C4-2B (cell line): Measurements from ENCODE around the gene MRPL48.

ENCODE experiments used
- CTCF ChIP-seq: fragments of 450-650 bp; conservative IDR thresholded peaks from 2 replicates; pipeline ENCODE4 v1.5.1; 2017; ENCODE audit warnings: mild to moderate bottlenecking
- ZFX ChIP-seq: fragments of 450-650 bp; IDR thresholded peaks from 2 replicates; pipeline ENCODE4 v1.6.1; 2017

DNA sequence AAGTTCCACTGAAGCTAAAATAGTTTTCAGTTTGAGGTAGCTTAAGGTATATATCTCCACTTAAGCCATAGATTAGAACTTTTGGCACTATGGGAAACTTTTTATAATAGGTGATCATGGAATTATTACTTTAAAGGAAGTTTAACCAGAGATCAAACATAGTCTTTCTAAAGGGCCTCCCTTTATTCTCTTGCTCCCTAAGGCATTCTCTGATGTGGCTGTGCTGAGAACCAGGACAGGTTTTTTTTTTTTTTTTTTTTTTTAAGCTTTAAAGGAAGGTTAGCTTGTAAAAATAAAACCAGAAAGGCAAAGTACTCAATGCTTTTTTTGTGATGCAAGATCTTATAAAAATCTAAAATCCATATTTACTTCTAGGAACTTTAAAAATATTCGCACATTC lies 2.9 kb upstream of the MRPL48 start:
- no peak for TF ChIP-seq CTCF
- TF ChIP-seq ZFX: no peak
